A673 (cell line): ENCODE results near the gene CA7. TPM values are rescaled to one million over a fixed set of nuclear protein-coding genes. Genes with fewer than 3 reads are reported as not detected.

Experiments used
- BruUV-seq: library from RNA; stranded (reverse); fragments of 400-500 nt; replicated peaks from 2 replicates; lab custom pipeline; 2021; lab: Mats Ljungman, UMichigan
- CTCF ChIA-PET: fragments of 300-600 bp; sonication (Branson Sonifier 250); formaldehyde crosslinking; loops from one replicate; lab custom pipeline; 2022; ENCODE audit warnings: antibody characterized with exemption; lab: Charles Lee
- POLR2A ChIA-PET: fragments of 300-600 bp; sonication (Branson Sonifier 250); formaldehyde crosslinking; loops from one replicate; lab custom pipeline; 2022; ENCODE audit warnings: antibody characterized with exemption; ENCODE audit not compliant: low non-redundant PET; lab: Charles Lee
- DNase-seq: peaks from one replicate; pipeline ENCODE4 v3.0.0-alpha.2; 2015; ENCODE audit warnings: low spot score
- H3K27ac ChIP-seq: fragments of 200-600 bp; sonication (generic); 2 replicates; pipeline ENCODE4 v1.5.1; 2016; ENCODE audit warnings: mixed run types, low read depth, mild to moderate bottlenecking, mixed read lengths, antibody characterized with exemption, low read length; ENCODE audit not compliant: poor library complexity, severe bottlenecking
- H3K27me3 ChIP-seq: fragments of 200-600 bp; sonication (generic); replicated peaks from 2 replicates; pipeline ENCODE4 v1.6.1; 2017; ENCODE audit warnings: mixed run types, low read depth, mild to moderate bottlenecking, mixed read lengths, antibody characterized with exemption, low read length; ENCODE audit not compliant: insufficient read depth, poor library complexity
- H3K36me3 ChIP-seq: fragments of 200-600 bp; sonication (generic); 2 replicates; pipeline ENCODE4 v1.6.1; 2016; ENCODE audit warnings: mixed run types, mild to moderate bottlenecking, mixed read lengths, antibody characterized with exemption, low read length; ENCODE audit not compliant: insufficient read depth, poor library complexity, severe bottlenecking
- H3K4me1 ChIP-seq: fragments of 200-600 bp; sonication (generic); 2 replicates; pipeline ENCODE4 v1.6.1; 2017; ENCODE audit warnings: mixed run types, mild to moderate bottlenecking, mixed read lengths, antibody characterized with exemption, low read length; ENCODE audit not compliant: insufficient read depth, poor library complexity, severe bottlenecking
- H3K4me3 ChIP-seq: fragments of 200-600 bp; sonication (generic); 2 replicates; pipeline ENCODE4 v1.5.1; 2016; ENCODE audit warnings: low read depth, mixed run types, mild to moderate bottlenecking, mixed read lengths, low read length; ENCODE audit not compliant: poor library complexity, severe bottlenecking
- H3K9me3 ChIP-seq: fragments of 200-600 bp; sonication (generic); 2 replicates; pipeline ENCODE4 v1.6.1; 2016; ENCODE audit warnings: mixed run types, low read depth, mild to moderate bottlenecking, mixed read lengths, antibody characterized with exemption, low read length; ENCODE audit not compliant: poor library complexity, severe bottlenecking
- CTCF ChIP-seq: fragments of 300-800, 200-600 bp; sonication (generic); conservative IDR thresholded peaks from 2 replicates; pipeline ENCODE4 v1.5.1; 2017; ENCODE audit warnings: low read depth, mild to moderate bottlenecking, antibody characterized with exemption, low read length, moderate library complexity, mixed read lengths
- EZH2 ChIP-seq: fragments of 200-600 bp; sonication (generic); IDR thresholded peaks from 2 replicates; pipeline ENCODE4 v1.6.1; 2017; ENCODE audit warnings: borderline replicate concordance, low read depth, mild to moderate bottlenecking, mixed read lengths, antibody characterized with exemption, low read length; ENCODE audit not compliant: poor library complexity, severe bottlenecking
- intact Hi-C: fragments of 100-400 bp; cut with micrococcal nuclease; formaldehyde crosslinking; loops from one replicate; pipeline ENCODE4 v1.10.0; 2022; ENCODE audit not compliant: unreplicated experiment
- total RNA-seq: library from RNA; stranded (reverse); gene quantifications from 2 replicates; pipeline ENCODE4 v1.2.3, GENCODE V29; 2021

The CA7 gene
- total RNA-seq, 1 experiment from 2014 or later: not detected

- no peak overlapping the region for H3K4me3 ChIP-seq
- no peaks in the 10 kb centered on the region for H3K36me3 ChIP-seq
- POLR2A ChIA-PET: no interaction called here
- no peak for TF ChIP-seq EZH2
- no peak for TF ChIP-seq CTCF
- DNase-seq: no peak
- peaks cover 2% of the 10 kb centered on the region for H3K27me3 ChIP-seq
- H3K9me3 ChIP-seq: no peaks in the 10 kb centered on the region
- H3K4me1 ChIP-seq: peaks cover 7% of the 10 kb centered on the region
- intact Hi-C loops: no loop called here
- no peak overlapping the region for H3K27ac ChIP-seq
- no TSS peak for BruUV-seq
- CTCF ChIA-PET: no interaction called here
Observed at GRCh38 chr16:66850115-66850815, 6.1 kb downstream of the CA7 start.

- no peak for DNase-seq
- Histone ChIP-seq H3K36me3 (no peaks in the 10 kb centered on the region), H3K4me3 (no peak overlapping the region), H3K9me3 (no peaks in the 10 kb centered on the region), H3K4me1 (no peaks in the 10 kb centered on the region), H3K27me3 (no peaks in the 10 kb centered on the region), H3K27ac (no peak overlapping the region)
- ChIA-PET CTCF (interaction anchor here (0.6 to 1.0 kb wide), 2 partner anchors 17 to 19 kb away, joined by 3 to 6 read pairs; no protein-coding TSS in a partner anchor), POLR2A (no interaction called here)
- intact Hi-C loops: no loop called here
- TF ChIP-seq EZH2: no peak
- no peak for TF ChIP-seq CTCF
- no TSS peak for BruUV-seq
Observed at GRCh38 chr16:66851166-66851964, 7.2 kb downstream of the CA7 start.

DNA sequence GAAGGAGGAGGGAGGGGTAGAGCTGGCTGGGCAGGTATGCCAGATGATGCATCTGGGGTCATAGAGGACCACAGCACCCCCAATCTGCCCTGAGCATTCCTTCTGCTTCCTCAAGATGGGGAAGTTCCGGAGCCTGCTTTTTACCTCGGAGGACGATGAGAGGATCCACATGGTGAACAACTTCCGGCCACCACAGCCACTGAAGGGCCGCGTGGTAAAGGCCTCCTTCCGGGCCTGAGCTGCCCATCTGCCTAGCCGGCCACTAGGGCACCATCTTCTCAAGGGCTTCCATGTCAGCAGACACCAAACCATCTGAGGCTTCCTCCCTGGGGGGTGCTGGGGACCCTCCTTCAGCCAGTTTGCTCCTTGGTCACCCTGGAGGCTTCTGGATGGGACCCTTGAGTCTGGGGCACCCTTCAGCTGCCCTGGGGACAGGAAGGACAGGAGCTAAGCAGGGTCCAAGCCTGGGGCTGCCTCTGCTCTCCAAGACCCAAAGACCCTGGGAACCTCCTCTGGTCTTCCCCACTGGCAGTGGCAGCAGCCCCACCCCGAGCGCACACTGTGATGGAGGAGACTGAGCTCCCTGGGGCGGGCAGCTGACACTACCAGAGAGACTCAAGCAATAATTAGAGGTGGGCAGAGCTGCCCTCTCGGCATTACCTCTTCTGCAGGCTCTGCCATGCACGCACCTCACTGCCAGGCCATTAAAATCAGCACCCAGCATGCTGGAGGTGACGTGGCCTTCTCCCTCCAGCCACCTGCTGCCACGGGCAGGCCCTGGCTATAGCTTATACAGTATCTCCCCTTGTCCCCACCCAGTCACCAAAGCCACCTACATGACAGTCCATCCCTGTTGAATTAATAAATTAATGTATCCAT, 9.3 kb downstream of the CA7 start:
- no peaks in the 10 kb centered on the region for H3K4me1 ChIP-seq
- DNase-seq: no peak
- no peak overlapping the region for H3K27ac ChIP-seq
- no peaks in the 10 kb centered on the region for H3K27me3 ChIP-seq
- intact Hi-C loops: no loop called here
- ChIA-PET POLR2A (no interaction called here), CTCF (no interaction called here)
- H3K36me3 ChIP-seq: no peaks in the 10 kb centered on the region
- H3K9me3 ChIP-seq: no peaks in the 10 kb centered on the region
- H3K4me3 ChIP-seq: no peak overlapping the region
- BruUV-seq: no TSS peak
- TF ChIP-seq EZH2 (no peak), CTCF (no peak)
